ENCODE measurements around the gene SLC34A1.

GRCh38 chr5:177444106-177445051 is 60.1 kb downstream of the SLC34A1 start:
- no peak; the same call in 1 of the 2 replicates for TF ChIP-seq POLR2AphosphoS5 (IDR thresholded peaks at IDR 0.05; ENCODE audit: low read depth)
- TF ChIP-seq CTCF (conservative IDR thresholded peaks at IDR 0.05; ENCODE audit: low read depth in 2 of 2) = no peak
- no peak for TF ChIP-seq EZH2phosphoT487 (IDR thresholded peaks at IDR 0.05; ENCODE audit: unreplicated experiment)
- TF ChIP-seq EZH2 (IDR thresholded peaks at IDR 0.05; ENCODE audit: low read depth, unreplicated experiment) = no peak
- no peak for TF ChIP-seq REST (IDR thresholded peaks at IDR 0.05; ENCODE audit: unreplicated experiment)
- TF ChIP-seq JUNB (IDR thresholded peaks at IDR 0.05; ENCODE audit: unreplicated experiment) = no peak
- no peak for TF ChIP-seq CREB1 (CRISPR knock-in tag; IDR thresholded peaks at IDR 0.05; ENCODE audit: low read depth)
- no peak for TF ChIP-seq ZNF331 (CRISPR knock-in tag; IDR thresholded peaks at IDR 0.05; ENCODE audit: low read depth)
- no peak for TF ChIP-seq ZNF114 (CRISPR knock-in tag; IDR thresholded peaks at IDR 0.05)
- TF ChIP-seq ETS1 (IDR thresholded peaks at IDR 0.05) = no peak
- no peak for TF ChIP-seq STAT1 (IDR thresholded peaks at IDR 0.05; ENCODE audit: unreplicated experiment)
- TF ChIP-seq ZNF462 (CRISPR knock-in tag; IDR thresholded peaks at IDR 0.05) = no peak

All from GM23338 (cell line).